ENCODE measurements around the gene PRKG1.
"Not testable (repeated sequence)": the region's sequence is repeated elsewhere in the genome, so short reads cannot be mapped to it uniquely, and the experiment has no call there.

PRKG1 gene

GRCh38 chr10:52170776-52171175, 1096.5 kb downstream of the PRKG1 start:
- no peak for DNase-seq (ENCODE audit: low read depth in 2 of 3, low spot score in 1 of 3)

DNA sequence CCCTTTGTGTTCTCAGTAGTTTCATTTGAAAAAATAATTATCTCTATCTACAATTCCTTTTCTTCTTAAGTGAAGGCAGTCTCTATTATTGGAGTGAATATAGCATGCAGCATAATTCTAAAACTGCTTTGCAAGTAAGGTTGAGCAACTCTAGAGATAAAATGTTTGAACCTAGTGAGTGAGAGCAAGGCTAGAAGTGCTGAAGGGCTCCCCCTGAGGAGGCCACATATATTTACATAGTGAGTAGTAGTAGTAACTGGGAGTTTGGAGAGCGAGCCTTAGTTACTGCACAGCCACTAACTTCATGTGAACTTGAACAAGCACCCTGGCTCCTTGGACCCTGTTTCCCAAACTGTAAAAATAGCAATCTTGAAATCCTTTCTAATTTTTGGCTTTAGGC, 1098.3 kb downstream of the PRKG1 start:
- DNase-seq (ENCODE audit: low read depth in 2 of 3, low spot score in 1 of 3): no peak

- no peak for DNase-seq (ENCODE audit: low read depth in 2 of 3, low spot score in 1 of 3)
Measured at GRCh38 chr10:52185256-52185655, 1111.0 kb downstream of the PRKG1 start.

DNA sequence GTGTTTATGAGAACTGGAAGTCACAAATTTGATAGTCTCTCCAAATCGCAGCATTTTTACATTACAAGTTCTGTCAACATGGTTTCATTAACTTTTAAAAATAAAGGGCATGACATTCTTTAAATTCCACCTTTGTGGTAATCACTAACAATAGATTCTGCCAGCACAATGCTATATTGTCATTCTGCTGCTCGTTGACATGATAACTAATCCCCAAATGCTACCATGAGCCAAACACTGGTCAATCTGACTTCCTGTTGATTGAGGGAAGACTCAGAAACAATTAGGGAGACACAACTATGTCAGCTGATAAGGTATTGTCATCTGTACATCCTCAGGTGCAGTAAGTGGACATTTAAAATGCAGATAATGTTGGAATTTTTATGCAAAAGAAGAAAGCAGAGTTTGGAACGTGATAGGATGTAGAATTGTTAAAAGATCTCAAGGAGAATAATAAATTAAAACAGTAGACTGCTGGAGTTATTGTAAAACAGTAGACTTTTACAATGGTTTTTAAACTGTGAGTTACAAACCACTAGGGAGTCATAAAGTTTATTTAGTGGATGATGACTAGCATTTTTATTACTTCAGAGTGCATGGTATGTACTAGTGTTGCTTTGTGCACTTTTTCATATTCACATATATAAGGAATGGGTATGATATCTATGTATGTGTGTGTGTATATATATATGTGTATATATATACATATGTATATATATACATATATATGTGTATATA, 1113.4 kb downstream of the PRKG1 start:
- DNase-seq (ENCODE audit: low read depth in 2 of 3, low spot score in 1 of 3): no peak

DNA sequence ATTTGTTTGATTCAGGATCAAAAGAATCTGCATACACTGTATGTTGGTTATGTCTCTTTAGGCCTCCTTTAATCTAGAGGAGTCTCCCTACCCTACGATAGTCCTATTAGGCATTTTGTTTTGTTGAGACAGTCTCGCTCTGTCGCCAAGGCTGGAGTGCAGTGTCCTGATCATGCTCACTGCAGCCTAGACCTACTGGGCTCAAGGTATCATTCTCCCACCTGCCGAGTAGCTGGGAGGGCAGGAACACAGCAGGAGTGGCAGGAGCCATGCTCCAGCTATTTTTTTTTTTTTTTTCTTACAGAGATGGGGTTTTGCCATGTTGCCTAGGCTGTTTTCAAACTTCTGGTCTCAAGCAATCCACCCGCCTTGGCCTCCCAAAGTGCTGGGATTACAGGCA, 1116.8 kb downstream of the PRKG1 start:
- no peak for DNase-seq (ENCODE audit: low read depth in 2 of 3, low spot score in 1 of 3)

- no peak for DNase-seq (ENCODE audit: low read depth in 2 of 3, low spot score in 1 of 3)
Measured at GRCh38 chr10:52194191-52194590, 1119.9 kb downstream of the PRKG1 start.

DNA sequence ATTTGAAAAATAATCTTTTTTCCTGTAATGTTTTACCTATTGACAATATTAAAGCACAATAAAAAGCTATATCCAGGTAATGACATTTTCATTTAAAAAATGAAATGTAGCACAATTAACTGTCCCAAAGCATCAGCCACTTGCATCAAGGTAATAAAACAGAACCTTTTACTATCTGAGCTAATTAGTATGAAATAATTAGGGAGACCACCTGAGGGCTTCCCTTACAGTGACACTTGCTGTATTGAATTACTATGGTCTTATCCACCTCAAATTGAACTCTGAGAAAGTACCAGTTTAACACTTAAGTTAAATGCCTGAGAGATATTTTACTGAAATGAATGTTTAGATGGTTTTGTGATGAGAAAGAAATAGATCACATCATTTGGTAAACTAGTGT, 1120.4 kb downstream of the PRKG1 start:
- DNase-seq (ENCODE audit: low read depth in 2 of 3, low spot score in 1 of 3): no peak

GRCh38 chr10:52197098-52197497, 1122.8 kb downstream of the PRKG1 start:
- DNase-seq (ENCODE audit: low read depth in 2 of 3, low spot score in 1 of 3): no peak

DNA sequence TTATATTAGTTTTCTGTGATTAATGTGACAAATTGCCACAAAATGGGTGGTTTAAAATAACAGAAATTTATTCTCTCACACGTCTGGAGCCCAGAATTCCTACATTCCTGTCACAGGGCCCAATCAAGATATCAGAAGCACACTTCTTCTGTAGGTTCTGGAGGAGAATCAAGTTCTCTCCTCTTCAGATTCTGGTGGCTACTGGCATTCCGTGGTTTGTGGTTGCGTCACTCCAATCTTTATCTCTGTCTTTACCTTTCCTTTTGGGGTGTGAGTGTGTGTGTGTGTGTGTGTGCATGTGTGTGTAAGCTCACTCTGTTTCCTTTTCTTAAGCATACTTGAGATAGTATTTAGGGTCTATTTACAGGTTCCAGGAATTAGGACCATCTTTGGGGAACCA, 1124.3 kb downstream of the PRKG1 start:
- no peak for DNase-seq (ENCODE audit: low read depth in 2 of 3, low spot score in 1 of 3)

DNA sequence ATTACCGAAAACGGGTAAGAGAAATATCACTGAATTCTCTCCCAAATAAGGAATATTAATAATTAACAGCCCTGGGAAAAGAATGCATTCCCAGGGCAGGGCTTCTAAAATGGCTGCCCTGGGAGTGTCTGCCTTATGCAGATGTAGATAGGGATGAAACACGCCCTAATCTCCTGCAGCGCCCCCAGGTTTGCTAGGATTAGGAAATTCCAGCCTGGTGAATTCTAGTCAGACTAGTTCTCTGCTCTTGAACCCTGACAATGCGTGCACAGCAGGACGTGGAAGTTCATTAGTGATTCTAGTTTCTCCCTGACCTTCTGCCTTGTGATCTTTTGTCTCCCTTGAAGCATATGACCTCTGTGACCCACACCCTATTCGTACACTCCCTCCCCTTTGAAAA, 1130.6 kb downstream of the PRKG1 start:
- DNase-seq (ENCODE audit: low read depth in 2 of 3, low spot score in 1 of 3): not testable (repeated sequence)

- no peak for DNase-seq (ENCODE audit: low read depth in 2 of 3, low spot score in 1 of 3)
Measured at GRCh38 chr10:52208365-52208764, 1134.1 kb downstream of the PRKG1 start.

DNA sequence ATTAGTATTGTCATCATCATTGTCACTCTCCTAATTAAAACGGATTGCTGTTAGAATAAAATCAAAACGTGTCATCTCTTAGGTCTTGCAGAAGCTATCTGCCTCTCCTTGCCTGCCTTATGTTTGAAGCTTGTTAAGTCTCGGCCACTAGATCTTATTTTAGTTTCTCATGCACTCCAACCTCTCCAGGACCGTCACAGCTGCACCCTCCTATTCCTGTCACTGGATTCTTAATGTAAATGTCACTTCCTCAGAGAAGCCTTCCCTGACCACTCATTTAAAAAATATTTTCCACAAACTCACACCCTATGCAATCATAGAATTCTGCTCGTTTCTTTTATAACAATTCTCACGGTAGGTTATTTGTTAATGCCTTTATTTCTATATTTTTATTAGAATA, 1135.9 kb downstream of the PRKG1 start:
- DNase-seq (ENCODE audit: low read depth in 2 of 3, low spot score in 1 of 3): no peak

- no peak for DNase-seq (ENCODE audit: low read depth in 2 of 3, low spot score in 1 of 3)
Measured at GRCh38 chr10:52212062-52212461, 1137.8 kb downstream of the PRKG1 start.

- DNase-seq (ENCODE audit: low read depth in 2 of 3, low spot score in 1 of 3): no peak
Measured at GRCh38 chr10:52212802-52213201, 1138.5 kb downstream of the PRKG1 start.

DNA sequence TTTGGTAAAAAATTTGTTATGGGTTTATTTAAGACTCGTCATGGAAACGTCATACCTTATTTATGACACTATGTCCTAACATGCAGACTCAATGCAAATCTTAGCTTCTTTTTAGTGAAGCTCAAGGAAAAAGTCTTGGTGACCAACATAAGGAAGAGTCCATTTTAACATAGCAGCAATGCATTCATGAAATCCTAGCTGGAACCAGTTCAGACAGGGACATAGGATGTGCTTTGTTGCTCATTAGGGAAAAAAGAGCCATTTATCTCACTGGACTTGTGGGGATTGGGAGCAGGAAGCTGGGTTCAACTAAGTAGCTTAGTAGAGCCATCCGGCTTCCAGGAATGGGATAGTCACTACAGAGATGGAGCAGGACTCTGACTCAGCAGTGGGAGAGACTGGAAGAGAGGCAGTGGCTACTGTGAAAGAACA, 1139.0 kb downstream of the PRKG1 start:
- DNase-seq (ENCODE audit: low read depth in 2 of 3, low spot score in 1 of 3): no peak

- DNase-seq (ENCODE audit: low read depth in 2 of 3, low spot score in 1 of 3): peak in 2 of 3 donors; percentile 1 to 36
Measured at GRCh38 chr10:52215745-52216361, 1141.6 kb downstream of the PRKG1 start.

DNA sequence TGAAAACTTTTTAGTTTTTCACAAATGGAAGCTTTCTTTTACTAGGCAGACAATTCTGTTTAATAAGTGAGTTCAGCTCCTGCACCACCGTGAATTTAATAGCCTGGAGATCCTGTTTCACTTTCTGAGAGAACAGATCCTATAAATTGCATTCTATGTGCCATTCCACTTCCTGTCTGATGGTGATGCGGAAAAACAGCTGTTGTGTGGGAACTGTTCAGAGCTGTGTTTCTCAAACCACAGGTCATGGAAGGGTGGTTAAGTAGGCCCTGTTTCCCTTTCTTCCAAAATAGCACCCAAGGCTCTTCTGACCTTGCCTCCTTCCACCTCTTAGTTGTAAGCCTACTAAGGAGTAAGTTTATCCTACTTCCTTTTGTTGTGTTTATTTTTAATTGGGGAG, 1142.6 kb downstream of the PRKG1 start:
- no peak for DNase-seq (ENCODE audit: low read depth in 2 of 3, low spot score in 1 of 3)

DNA sequence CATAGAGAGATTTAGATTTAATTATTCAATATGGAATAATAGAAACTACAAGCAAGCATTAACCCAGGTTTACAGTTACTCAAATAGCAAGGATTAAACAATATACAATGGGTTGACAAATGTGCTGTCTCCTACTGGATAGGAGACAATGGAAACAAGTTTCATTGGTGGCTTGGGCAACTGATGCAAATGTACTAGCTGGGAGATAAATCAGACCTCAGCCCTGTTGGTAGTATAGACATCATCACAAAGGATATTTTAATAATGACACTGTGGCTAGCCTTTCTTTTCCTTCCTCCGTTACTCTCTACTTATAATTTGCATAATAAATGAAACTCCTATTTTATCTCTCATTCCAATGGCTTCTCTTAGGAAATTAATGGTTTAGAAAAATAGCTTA, 1143.2 kb downstream of the PRKG1 start:
- DNase-seq (ENCODE audit: low read depth in 2 of 3, low spot score in 1 of 3): no peak

DNA sequence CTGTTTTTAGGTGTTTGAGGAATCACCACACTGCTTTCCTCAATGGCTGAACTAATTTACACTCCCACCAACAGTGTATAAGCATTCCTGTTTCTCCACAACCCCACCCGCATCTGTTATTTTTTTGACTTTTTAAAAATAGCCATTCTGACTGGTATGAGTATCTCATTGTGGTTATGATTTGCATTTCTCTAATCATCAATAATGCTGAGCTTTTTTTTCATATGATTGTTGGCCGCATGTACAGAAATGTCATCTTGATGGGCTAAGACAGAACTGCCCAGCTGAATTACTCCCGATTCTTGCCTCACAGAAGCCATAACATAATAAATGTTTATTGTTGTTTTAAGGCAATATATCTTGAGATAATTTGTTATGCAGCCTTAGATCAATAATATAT, 1146.7 kb downstream of the PRKG1 start:
- DNase-seq (ENCODE audit: low read depth in 2 of 3, low spot score in 1 of 3): no peak

- no peak for DNase-seq (ENCODE audit: low read depth in 2 of 3, low spot score in 1 of 3)
Measured at GRCh38 chr10:52221923-52222322, 1147.6 kb downstream of the PRKG1 start.

DNA sequence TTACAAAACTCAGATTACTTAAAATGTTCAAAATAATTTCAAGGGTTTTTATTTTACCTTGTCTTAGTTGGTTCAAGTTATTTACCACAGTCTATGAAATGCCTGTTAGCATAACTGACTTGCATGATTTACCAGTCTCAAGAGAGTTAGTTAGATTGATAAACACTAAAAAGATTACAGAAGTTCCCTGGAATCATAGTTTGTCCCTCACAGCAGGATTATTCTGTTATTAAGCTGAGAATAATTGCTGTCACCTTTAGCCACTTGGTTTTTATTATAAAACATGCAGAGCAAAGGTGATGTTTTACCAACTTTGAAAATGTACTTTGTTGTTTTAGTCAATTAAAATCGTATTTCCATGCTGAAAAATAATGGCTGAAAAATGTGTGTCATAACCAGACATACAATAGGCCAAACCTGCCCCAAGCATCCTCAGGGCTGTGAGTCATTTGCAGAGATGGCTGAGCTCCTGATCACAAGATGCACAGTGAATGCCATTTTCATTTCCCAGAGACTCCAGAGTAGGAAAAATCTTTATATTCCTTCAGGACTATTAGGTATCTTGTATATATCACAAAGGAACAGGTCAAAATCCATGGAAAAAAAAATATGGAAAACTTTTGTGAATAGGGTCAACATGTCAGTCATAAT, 1152.0 kb downstream of the PRKG1 start:
- DNase-seq (ENCODE audit: low read depth in 2 of 3, low spot score in 1 of 3): no peak

GRCh38 chr10:52228556-52228955, 1154.3 kb downstream of the PRKG1 start:
- DNase-seq (ENCODE audit: low read depth in 2 of 3, low spot score in 1 of 3): no peak

Data from stimulated activated CD4-positive, alpha-beta T cell treated with anti-CD3 and anti-CD28 coated beads, Interleukin-12 subunit alpha, Interleukin-12 subunit beta, amount 100 ng/mL, for 48 hours (primary cell).